Mesodermal cell (in vitro differentiated cells): Measurements from ENCODE around the gene MYO5B.
"Not testable (repeated sequence)": the region's sequence is repeated elsewhere in the genome, so short reads cannot be mapped to it uniquely, and the experiment has no call there.

ENCODE experiments used
- H3K27ac ChIP-seq: 2 replicates; pipeline ENCODE4 v1.7.0; 2013; ENCODE audit warnings: mild to moderate bottlenecking, low read depth, low read length, moderate library complexity; ENCODE audit not compliant: severe bottlenecking
- H3K36me3 ChIP-seq: 2 replicates; pipeline ENCODE4 v1.7.1; 2013; ENCODE audit warnings: mild to moderate bottlenecking, low read length, moderate library complexity; ENCODE audit not compliant: control insufficient read depth, insufficient read depth
- H3K4me1 ChIP-seq: one replicate; pipeline ENCODE4 v1.7.1; 2013; ENCODE audit warnings: mild to moderate bottlenecking, low read length; ENCODE audit not compliant: insufficient read depth, control insufficient read depth, poor library complexity, severe bottlenecking
- H3K4me3 ChIP-seq: 2 replicates; pipeline ENCODE4 v1.7.0; 2013; ENCODE audit warnings: low read length, control low read depth, mild to moderate bottlenecking; ENCODE audit not compliant: insufficient read depth, poor library complexity, severe bottlenecking; ENCODE audit errors: extremely low read depth
- H3K9me3 ChIP-seq: 2 replicates; pipeline ENCODE4 v1.7.1; 2013; ENCODE audit warnings: mild to moderate bottlenecking, low read length, moderate library complexity; ENCODE audit not compliant: control insufficient read depth
- WGBS, 2 experiments: methylation state at CpG; one replicate each; pipeline ENCODE4 v1.1.5; 2013; ENCODE audit warnings: missing lambda C conversion rate in 2 of 2; ENCODE audit not compliant: insufficient coverage in 2 of 2; 5-methylcytosine and 5-hydroxymethylcytosine counted together

Gene MYO5B

DNA sequence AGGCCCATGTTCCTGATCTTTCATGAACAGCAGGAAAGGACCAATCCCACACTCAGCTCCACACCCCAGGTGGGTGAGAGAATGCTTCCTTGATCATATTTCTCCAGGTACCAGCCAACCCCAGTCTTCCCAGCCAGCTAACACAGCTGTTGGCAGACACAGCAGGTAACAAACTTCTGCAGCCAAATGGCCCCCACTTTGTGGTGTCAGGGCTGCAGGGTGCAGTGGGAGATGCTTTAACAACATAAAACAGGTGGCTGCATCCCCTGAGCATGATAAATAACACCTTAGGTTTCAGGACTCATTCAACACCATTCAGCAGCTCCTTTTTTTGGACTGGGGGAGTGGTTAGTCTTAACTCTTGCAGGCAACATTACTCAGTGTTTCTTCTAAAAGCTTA, 304.9 kb downstream of the MYO5B start:
- Histone ChIP-seq H3K36me3 (no peaks in the 10 kb centered on the region), H3K4me3 (no peak overlapping the region), H3K4me1 (peaks cover 29% of the 10 kb centered on the region), H3K27ac (no peak overlapping the region), H3K9me3 (no peaks in the 10 kb centered on the region)

DNA sequence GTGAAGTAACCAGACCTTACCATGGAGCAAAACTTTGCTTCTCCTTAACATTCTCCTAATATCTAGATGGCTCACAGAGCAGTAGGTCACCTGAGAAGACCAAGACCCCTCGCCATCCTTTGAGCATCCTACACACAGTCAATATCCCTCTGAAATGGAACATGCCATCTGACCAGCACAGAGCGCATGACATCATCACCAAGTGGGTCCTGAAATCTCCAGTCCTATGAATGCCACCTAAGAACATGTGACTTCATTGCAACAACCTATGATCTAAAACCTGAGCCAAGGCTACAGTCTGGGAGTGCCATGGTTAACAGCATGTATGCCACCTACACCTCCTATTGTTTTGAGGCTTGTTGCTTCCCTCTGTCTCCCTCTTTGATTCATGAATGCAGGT, 305.4 kb downstream of the MYO5B start:
- H3K4me1 ChIP-seq: peaks cover 29% of the 10 kb centered on the region
- 92% methylated on average over 2 of the region's 2 CpGs; no CpG with 5 or more reads in 1 of the 2 experiments for WGBS, 2 experiments
- H3K4me3 ChIP-seq, H3K36me3 ChIP-seq, H3K27ac ChIP-seq, H3K9me3 ChIP-seq: not testable (repeated sequence)

DNA sequence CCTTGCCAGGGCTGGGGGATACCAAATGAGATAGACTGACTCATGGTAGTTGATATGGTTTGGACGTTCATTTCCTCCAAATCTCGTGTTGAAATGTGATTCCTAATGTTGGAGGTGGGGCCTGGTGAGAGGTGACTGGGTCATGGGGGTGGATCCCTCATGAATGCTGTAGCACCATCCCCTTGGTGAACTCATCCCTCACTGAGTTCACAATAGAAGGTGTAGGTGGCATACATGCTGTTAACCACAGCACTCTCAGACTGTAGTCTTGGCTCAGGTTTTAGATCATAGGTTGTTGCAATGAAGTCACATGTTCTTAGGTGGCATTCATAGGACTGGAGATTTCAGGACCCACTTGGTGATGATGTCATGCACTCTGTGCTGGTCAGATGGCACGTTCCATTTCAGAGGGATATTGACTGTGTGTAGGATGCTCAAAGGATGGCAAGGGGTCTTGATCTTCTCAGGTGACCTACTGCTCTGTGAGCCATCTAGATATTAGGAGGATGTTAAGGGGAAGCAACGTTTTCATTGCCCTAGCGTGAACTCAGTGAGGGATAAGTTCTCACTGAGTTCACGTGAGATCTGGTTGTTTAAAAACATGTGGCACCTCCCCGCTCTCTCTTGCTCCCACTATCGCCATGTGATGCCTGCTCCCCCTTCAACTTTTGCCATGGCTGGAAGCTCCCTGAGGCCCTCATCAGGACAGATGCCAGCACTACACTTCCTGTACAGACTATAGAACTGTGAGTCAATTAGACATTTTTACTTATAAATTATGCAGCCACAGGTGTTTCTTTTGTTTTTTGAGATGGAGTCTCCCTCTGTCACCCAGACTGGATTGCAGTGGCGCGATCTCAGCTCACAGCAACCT, 307.8 kb downstream of the MYO5B start:
- peaks cover 13% of the 10 kb centered on the region for H3K4me1 ChIP-seq
- WGBS, 2 experiments: 86 to 92% methylated on average over 9 to 10 of the region's 10 CpGs
- no peaks in the 10 kb centered on the region for H3K36me3 ChIP-seq
- no peaks in the 10 kb centered on the region for H3K9me3 ChIP-seq
- no peak overlapping the region for H3K27ac ChIP-seq
- no peak overlapping the region for H3K4me3 ChIP-seq

DNA sequence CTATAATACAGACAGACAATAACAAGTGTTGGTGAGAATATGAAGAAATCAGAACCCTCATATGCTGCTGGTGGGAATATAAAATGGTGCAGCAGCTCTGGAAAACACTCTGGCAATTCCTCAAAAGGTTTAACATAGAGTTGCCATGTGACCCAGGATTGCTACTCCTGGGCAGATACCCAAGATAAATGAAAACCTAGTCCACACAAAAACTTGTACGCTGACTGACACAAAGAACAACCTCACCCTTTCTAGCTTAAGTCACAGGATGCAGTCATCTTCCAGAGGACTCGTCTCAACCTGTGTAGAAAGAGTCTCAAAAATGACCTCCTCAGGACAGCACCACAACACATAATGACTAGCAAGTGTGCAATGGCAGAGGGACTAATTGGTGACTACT, 310.0 kb downstream of the MYO5B start:
- Histone ChIP-seq H3K27ac (no peak overlapping the region), H3K4me1 (no peaks in the 10 kb centered on the region), H3K4me3 (no peak overlapping the region), H3K9me3 (peaks cover 11% of the 10 kb centered on the region), H3K36me3 (no peaks in the 10 kb centered on the region)
- 100% methylated on average over 1 to 2 of the region's 2 CpGs for WGBS, 2 experiments

GRCh38 chr18:49884465-49884864, 310.5 kb downstream of the MYO5B start:
- Histone ChIP-seq H3K4me1 (no peaks in the 10 kb centered on the region), H3K27ac (no peak overlapping the region)

GRCh38 chr18:49880661-49881060, 314.3 kb downstream of the MYO5B start:
- WGBS, 2 experiments: 74 to 92% methylated on average over 3 of the region's 3 CpGs
- no peaks in the 10 kb centered on the region for H3K36me3 ChIP-seq
- no peak overlapping the region for H3K27ac ChIP-seq

More at GRCh38 chr18:49884465-49884864, 310.5 kb downstream of the MYO5B start:
- Histone ChIP-seq H3K9me3 (peaks cover 12% of the 10 kb centered on the region), H3K36me3 (no peaks in the 10 kb centered on the region), H3K4me3 (no peak overlapping the region)
- WGBS, 2 experiments: 90 to 95% methylated on average over 2 of the region's 4 CpGs

GRCh38 chr18:49879271-49879580, 315.7 kb downstream of the MYO5B start:
- 94 to 100% methylated on average over 2 of the region's 3 CpGs for WGBS, 2 experiments
- Histone ChIP-seq H3K4me3 (no peak overlapping the region), H3K9me3 (peaks cover 12% of the 10 kb centered on the region), H3K4me1 (peaks cover 12% of the 10 kb centered on the region), H3K36me3 (no peaks in the 10 kb centered on the region), H3K27ac (no peak overlapping the region)

More at GRCh38 chr18:49880661-49881060, 314.3 kb downstream of the MYO5B start:
- peaks cover 12% of the 10 kb centered on the region for H3K4me1 ChIP-seq
- H3K9me3 ChIP-seq: peaks cover 12% of the 10 kb centered on the region
- H3K4me3 ChIP-seq: no peak overlapping the region

DNA sequence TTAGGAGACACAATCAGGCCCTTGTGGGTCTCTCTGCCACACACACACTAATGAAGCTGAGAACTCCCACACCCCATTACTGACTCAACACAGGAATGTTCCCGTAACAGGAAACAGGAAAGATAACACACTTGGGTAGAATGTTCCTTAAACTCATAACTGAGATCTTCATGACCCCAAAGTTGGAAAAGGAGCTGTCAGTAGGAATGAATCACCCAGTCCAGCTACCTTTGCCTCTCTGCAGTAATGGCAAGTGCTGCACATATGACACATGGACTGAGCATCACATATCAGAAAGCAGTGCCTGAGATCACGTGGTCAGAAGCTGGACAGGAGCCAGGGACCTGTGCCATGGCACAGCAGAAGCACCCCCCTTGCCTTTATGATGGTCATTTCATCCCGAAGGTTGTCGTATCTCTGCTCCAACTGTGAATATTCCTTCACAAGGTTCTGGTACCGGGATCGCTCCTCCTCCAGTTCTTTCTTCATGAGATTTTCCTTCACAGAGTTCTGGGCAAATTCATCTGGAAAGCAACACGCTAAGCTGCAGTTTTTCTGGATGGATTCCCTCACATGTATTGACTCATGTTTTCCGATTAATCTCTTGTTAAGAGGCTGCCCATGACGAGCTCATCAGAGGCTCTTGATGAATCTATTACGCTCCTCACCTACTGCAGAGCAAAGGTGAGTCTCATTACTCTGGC, 316.2 kb downstream of the MYO5B start:
- Histone ChIP-seq H3K4me3 (no peak overlapping the region), H3K36me3 (no peaks in the 10 kb centered on the region), H3K27ac (no peak overlapping the region), H3K4me1 (peaks cover 12% of the 10 kb centered on the region), H3K9me3 (peaks cover 12% of the 10 kb centered on the region)
- 79 to 88% methylated on average over 7 to 9 of the region's 10 CpGs for WGBS, 2 experiments

- Histone ChIP-seq H3K9me3 (peaks cover 12% of the 10 kb centered on the region), H3K4me3 (no peak overlapping the region), H3K27ac (no peak overlapping the region), H3K4me1 (peaks cover 12% of the 10 kb centered on the region), H3K36me3 (no peaks in the 10 kb centered on the region)
- 80 to 96% methylated on average over 1 to 2 of the region's 2 CpGs for WGBS, 2 experiments
Measured at GRCh38 chr18:49878015-49878414, 316.9 kb downstream of the MYO5B start.

DNA sequence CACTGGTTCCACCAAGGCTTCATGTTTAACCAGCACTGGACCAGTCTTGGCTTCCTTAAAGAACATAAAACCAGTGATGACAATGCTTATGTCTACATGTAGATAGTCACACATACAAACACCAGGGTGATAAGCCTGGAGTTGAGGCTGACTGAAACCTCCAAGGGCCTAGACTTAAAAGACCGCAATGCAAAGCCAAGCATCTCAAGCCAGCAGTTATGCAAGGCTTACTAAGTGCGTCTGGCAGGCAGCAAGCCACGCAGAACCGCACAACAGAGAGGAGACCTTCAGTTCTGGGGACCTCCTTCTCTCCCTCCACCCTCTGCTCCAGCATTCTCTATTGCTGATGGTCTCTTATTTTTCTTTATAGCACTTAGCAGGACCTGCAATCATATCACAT, 318.4 kb downstream of the MYO5B start:
- 92 to 100% methylated on average over 4 of the region's 4 CpGs for WGBS, 2 experiments

DNA sequence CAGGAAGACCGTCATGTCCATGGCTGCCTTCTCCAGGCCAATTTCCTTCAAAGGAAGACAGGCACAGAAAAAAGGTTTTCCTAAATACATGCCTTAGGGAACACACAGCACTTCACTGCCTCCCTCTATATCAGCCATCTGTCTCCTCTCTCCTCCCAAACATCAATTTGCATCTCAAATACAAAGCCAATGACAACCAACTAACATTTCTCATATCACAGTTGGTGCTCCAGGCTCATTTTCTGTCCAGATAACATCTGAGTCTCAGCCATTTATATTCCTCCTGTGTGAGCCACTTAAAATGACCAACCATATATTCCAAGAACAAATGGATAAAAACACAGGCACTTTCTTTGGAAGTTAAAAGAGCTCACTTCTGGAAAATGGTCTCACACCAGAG, 319.2 kb downstream of the MYO5B start:
- Histone ChIP-seq H3K4me3 (no peak overlapping the region), H3K9me3 (peaks cover 7% of the 10 kb centered on the region), H3K4me1 (peaks cover 12% of the 10 kb centered on the region), H3K36me3 (no peaks in the 10 kb centered on the region), H3K27ac (no peak overlapping the region)
- 71% methylated on average over 1 of the region's 1 CpG; no CpG with 5 or more reads in 1 of the 2 experiments for WGBS, 2 experiments

More for the DNA sequence above, 318.4 kb downstream of the MYO5B start:
- Histone ChIP-seq H3K36me3 (no peaks in the 10 kb centered on the region), H3K4me1 (peaks cover 12% of the 10 kb centered on the region), H3K4me3 (no peak overlapping the region), H3K9me3 (peaks cover 12% of the 10 kb centered on the region), H3K27ac (no peak overlapping the region)
